ENCODE results near the gene SLC35G2.
"Not testable (repeated sequence)": the region's sequence is repeated elsewhere in the genome, so short reads cannot be mapped to it uniquely, and the experiment has no call there.

Gene SLC35G2

GRCh38 chr3:136818769-136819391 lies at the start of gene SLC35G2:
Gene SLC35G2 (plus strand): TSS chr3:136819126. CDS start chr3:136854461, 35,335 bp downstream.
- peak; percentile 37 for DNase-seq (ENCODE audit: low read depth)

GRCh38 chr3:136772709-136773108 lies 46.2 kb upstream of the SLC35G2 start:
- DNase-seq (ENCODE audit: low read depth): no peak

- no peak for DNase-seq (ENCODE audit: low read depth)
These were observed 40.1 kb upstream of the SLC35G2 start for GRCh38 chr3:136778865-136779264.

GRCh38 chr3:136780741-136781140 lies 38.2 kb upstream of the SLC35G2 start:
- no peak for DNase-seq (ENCODE audit: low read depth)

GRCh38 chr3:136783708-136784191 lies 35.2 kb upstream of the SLC35G2 start:
- peak; percentile 42 for DNase-seq (ENCODE audit: low read depth)

GRCh38 chr3:136787349-136787748 lies 31.6 kb upstream of the SLC35G2 start:
- no peak for DNase-seq (ENCODE audit: low read depth)

- no peak for DNase-seq (ENCODE audit: low read depth)
These were observed 30.8 kb upstream of the SLC35G2 start for GRCh38 chr3:136788154-136788553.

GRCh38 chr3:136789976-136790375 lies 28.9 kb upstream of the SLC35G2 start:
- DNase-seq (ENCODE audit: low read depth): no peak

GRCh38 chr3:136790786-136791185 lies 28.1 kb upstream of the SLC35G2 start:
- DNase-seq (ENCODE audit: low read depth): no peak

GRCh38 chr3:136792556-136793330 lies 26.2 kb upstream of the SLC35G2 start:
- DNase-seq (ENCODE audit: low read depth): no peak

- not testable (repeated sequence) for DNase-seq (ENCODE audit: low read depth)
These were observed 17.8 kb upstream of the SLC35G2 start for GRCh38 chr3:136801146-136801545.

- DNase-seq (ENCODE audit: low read depth): no peak
These were observed 16.4 kb upstream of the SLC35G2 start for GRCh38 chr3:136802481-136802996.

GRCh38 chr3:136804141-136804540 lies 14.8 kb upstream of the SLC35G2 start:
- DNase-seq (ENCODE audit: low read depth): no peak

GRCh38 chr3:136804813-136805212 lies 14.1 kb upstream of the SLC35G2 start:
- DNase-seq (ENCODE audit: low read depth): no peak

GRCh38 chr3:136805795-136806194 lies 13.1 kb upstream of the SLC35G2 start:
- DNase-seq (ENCODE audit: low read depth): no peak

- no peak for DNase-seq (ENCODE audit: low read depth)
These were observed 7.2 kb upstream of the SLC35G2 start for GRCh38 chr3:136811701-136812100.

GRCh38 chr3:136817448-136817847 lies 1.5 kb upstream of the SLC35G2 start:
- no peak for DNase-seq (ENCODE audit: low read depth)

GRCh38 chr3:136818191-136818768 lies 646 bp upstream of the SLC35G2 start:
- peak; percentile 60 for DNase-seq (ENCODE audit: low read depth)

- DNase-seq (ENCODE audit: low read depth): peak; percentile 62
These were observed 435 bp downstream of the SLC35G2 start for GRCh38 chr3:136819392-136819730.

- DNase-seq (ENCODE audit: low read depth): no peak
These were observed 1.1 kb downstream of the SLC35G2 start for GRCh38 chr3:136819731-136820679.

- no peak for DNase-seq (ENCODE audit: low read depth)
These were observed 12.5 kb downstream of the SLC35G2 start for GRCh38 chr3:136831461-136831860.
